HEK293 (cell line): ENCODE measurements around the gene MRPL14.
A peak's percentile ranks its signal among the peaks of the same experiment; 100 is the strongest.

Experiments
- CTCF ChIA-PET: fragments of 350-600 bp; formaldehyde crosslinking; extraction: SDS; loops from one replicate; lab custom pipeline; 2021; ENCODE audit warnings: antibody characterized with exemption; lab: Yijun Ruan, JAX
- POLR2A ChIA-PET: fragments of 300-600 bp; formaldehyde crosslinking; extraction: SDS; loops from one replicate; lab custom pipeline; 2020; ENCODE audit warnings: antibody characterized with exemption, inconsistent platforms; lab: Yijun Ruan, JAX
- H3K27ac ChIP-seq: fragments of 200-500 bp; sonication (Bioruptor generic); 2 replicates; pipeline ENCODE4 v1.5.1; 2014; ENCODE audit warnings: low read depth, low read length, control low read depth, inconsistent platforms; ENCODE audit errors: extremely low read depth
- H3K36me3 ChIP-seq, 2 experiments: fragments of 200-500 bp in 1 of 2; sonication (Bioruptor generic) in 1 of 2; 1 replicate in 1 of 2; 2 replicates in 1 of 2; pipeline ENCODE4 v1.5.1; 2014 to 2017; ENCODE audit warnings: inconsistent platforms in 2 of 2, low read length in 2 of 2; ENCODE audit not compliant: control insufficient read depth in 2 of 2, insufficient read depth in 1 of 2
- H3K4me1 ChIP-seq: fragments of 200-500 bp; sonication (Bioruptor generic); 2 replicates; pipeline ENCODE4 v1.5.1; 2014; ENCODE audit warnings: mild to moderate bottlenecking, low read length, inconsistent platforms; ENCODE audit not compliant: control insufficient read depth, insufficient read depth
- H3K4me3 ChIP-seq: 2 replicates; pipeline ENCODE4 v1.5.1; 2011; ENCODE audit warnings: low read depth, mild to moderate bottlenecking, control low read depth, low read length, moderate library complexity
- H3K9me3 ChIP-seq: fragments of 200-500 bp; sonication (Bioruptor generic); 2 replicates; pipeline ENCODE4 v1.5.1; 2014; ENCODE audit warnings: low read depth, low read length, inconsistent platforms; ENCODE audit not compliant: control insufficient read depth, insufficient read depth
- ZBTB7A ChIP-seq: fragments of 450-650 bp; formaldehyde crosslinking; IDR thresholded peaks from 2 replicates; pipeline ENCODE4 v1.5.1; 2016; ENCODE audit warnings: low read depth, missing biosample characterization, missing genetic modification characterization
- ZNF214 ChIP-seq: fragments of 450-650 bp; formaldehyde crosslinking; IDR thresholded peaks from 2 replicates; pipeline ENCODE4 v1.5.1; 2017; ENCODE audit warnings: missing biosample characterization, mild to moderate bottlenecking, missing genetic modification characterization, borderline replicate concordance
- ZNF302 ChIP-seq: fragments of 450-650 bp; formaldehyde crosslinking; IDR thresholded peaks from 2 replicates; pipeline ENCODE4 v1.5.1; 2016; ENCODE audit warnings: missing biosample characterization, missing genetic modification characterization, low read depth
- ZNF391 ChIP-seq: fragments of 450-650 bp; formaldehyde crosslinking; IDR thresholded peaks from 2 replicates; pipeline ENCODE4 v1.5.1; 2016; ENCODE audit warnings: low read depth, missing biosample characterization, missing genetic modification characterization, borderline replicate concordance
- ZNF394 ChIP-seq: fragments of 450-650 bp; formaldehyde crosslinking; IDR thresholded peaks from 2 replicates; pipeline ENCODE4 v1.5.1; 2016; ENCODE audit warnings: missing biosample characterization, missing genetic modification characterization, mild to moderate bottlenecking, moderate library complexity, borderline replicate concordance
- ZNF561 ChIP-seq: fragments of 450-650 bp; IDR thresholded peaks from 2 replicates; pipeline ENCODE4 v1.5.1; 2018; ENCODE audit warnings: missing biosample characterization, missing genetic modification characterization, borderline replicate concordance
- ZNF600 ChIP-seq: fragments of 450-650 bp; formaldehyde crosslinking; IDR thresholded peaks from 2 replicates; pipeline ENCODE4 v1.5.1; 2016; ENCODE audit warnings: missing biosample characterization, missing genetic modification characterization
- ZNF624 ChIP-seq: fragments of 450-650 bp; formaldehyde crosslinking; IDR thresholded peaks from 2 replicates; pipeline ENCODE4 v1.5.1; 2017; ENCODE audit warnings: missing biosample characterization, missing genetic modification characterization
- ZNF664 ChIP-seq: fragments of 450-650 bp; formaldehyde crosslinking; IDR thresholded peaks from 2 replicates; pipeline ENCODE4 v1.5.1; 2016; ENCODE audit warnings: missing biosample characterization, missing genetic modification characterization
- TF ChIP-seq, protein P1 (sequence below): fragments of 450-650 bp; formaldehyde crosslinking; IDR thresholded peaks from 2 replicates; pipeline ENCODE4 v1.5.1; 2016; ENCODE audit warnings: missing biosample characterization, missing genetic modification characterization, borderline replicate concordance
- TF ChIP-seq, protein P2 (sequence below): fragments of 450-650 bp; formaldehyde crosslinking; IDR thresholded peaks from 2 replicates; pipeline ENCODE4 v1.5.1; 2016; ENCODE audit warnings: missing biosample characterization, missing genetic modification characterization
- TF ChIP-seq, protein P3 (sequence below): fragments of 450-650 bp; IDR thresholded peaks from 2 replicates; pipeline ENCODE4 v1.5.1; 2018; ENCODE audit warnings: missing biosample characterization, missing genetic modification characterization
- TF ChIP-seq, protein P4 (sequence below): fragments of 450-650 bp; formaldehyde crosslinking; optimal IDR thresholded peaks from 2 replicates; pipeline ENCODE3; 2016; ENCODE audit warnings: missing biosample characterization, mild to moderate bottlenecking, missing genetic modification characterization
- TF ChIP-seq, protein P5 (sequence below): fragments of 450-650 bp; formaldehyde crosslinking; IDR thresholded peaks from 2 replicates; pipeline ENCODE4 v1.5.1; 2017; ENCODE audit warnings: missing biosample characterization, missing genetic modification characterization
- TF ChIP-seq, protein P6 (sequence below): fragments of 450-650 bp; formaldehyde crosslinking; IDR thresholded peaks from 2 replicates; pipeline ENCODE4 v1.5.1; 2016; ENCODE audit warnings: missing biosample characterization, missing genetic modification characterization

The MRPL14 gene

DNA sequence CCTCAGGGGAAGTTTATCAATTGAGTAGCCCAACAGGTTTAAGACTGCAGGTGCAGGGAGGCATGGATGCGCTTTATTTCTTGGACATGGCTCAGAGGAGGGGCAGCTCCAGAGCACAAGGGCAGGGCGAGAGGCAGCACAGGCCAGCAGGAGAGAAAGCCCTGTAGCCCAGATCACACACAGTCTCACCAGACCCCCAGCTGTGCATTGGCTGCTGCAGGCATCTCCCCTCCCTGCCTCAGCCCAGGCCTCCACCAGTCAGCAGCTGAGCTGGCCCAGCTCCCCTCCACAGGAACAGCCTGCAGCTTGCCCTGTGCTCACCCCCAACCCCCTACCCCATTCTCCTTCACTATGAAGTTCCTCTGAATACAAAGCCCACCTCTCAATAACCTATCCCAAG is 24.7 kb downstream of the MRPL14 start (continued):
- TF ChIP-seq, protein P1, sequence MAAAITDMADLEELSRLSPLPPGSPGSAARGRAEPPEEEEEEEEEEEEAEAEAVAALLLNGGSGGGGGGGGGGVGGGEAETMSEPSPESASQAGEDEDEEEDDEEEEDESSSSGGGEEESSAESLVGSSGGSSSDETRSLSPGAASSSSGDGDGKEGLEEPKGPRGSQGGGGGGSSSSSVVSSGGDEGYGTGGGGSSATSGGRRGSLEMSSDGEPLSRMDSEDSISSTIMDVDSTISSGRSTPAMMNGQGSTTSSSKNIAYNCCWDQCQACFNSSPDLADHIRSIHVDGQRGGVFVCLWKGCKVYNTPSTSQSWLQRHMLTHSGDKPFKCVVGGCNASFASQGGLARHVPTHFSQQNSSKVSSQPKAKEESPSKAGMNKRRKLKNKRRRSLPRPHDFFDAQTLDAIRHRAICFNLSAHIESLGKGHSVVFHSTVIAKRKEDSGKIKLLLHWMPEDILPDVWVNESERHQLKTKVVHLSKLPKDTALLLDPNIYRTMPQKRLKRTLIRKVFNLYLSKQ (tag by site-specific recombination) = no peak

DNA sequence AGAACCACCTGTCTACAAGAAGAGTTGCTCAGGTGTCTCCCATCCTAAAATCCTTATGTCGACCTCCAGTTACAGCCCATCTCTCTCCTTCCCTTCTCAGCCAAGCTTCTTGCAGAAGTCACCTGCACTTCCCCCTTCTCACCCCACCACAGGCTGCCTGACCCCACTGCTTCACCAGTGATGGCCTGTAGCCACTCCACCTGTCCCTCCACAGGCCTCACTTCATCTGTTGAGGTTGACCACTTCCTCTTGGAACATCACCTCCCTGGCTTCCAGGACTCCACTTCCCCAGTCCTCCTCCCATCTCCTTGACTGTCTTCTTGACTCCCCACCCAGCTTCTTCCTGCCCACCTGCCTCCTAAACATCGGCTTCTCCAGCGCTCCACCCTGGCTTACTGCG is 25.4 kb downstream of the MRPL14 start:
- H3K4me1 ChIP-seq = 0 out of 2 replicates have a peak, but pooled peaks cover 4% of the 10 kb centered on the region
- ChIA-PET POLR2A (interaction anchor here (0.8 kb wide), 1 partner anchor 15 kb away, joined by 3 read pairs; no protein-coding TSS in a partner anchor), CTCF (interaction anchor here (1.5 to 1.8 kb wide), 2 partner anchors 11 to 133 kb away, joined by 5 to 8 read pairs; no protein-coding TSS in a partner anchor)
- no peaks in the 10 kb centered on the region for H3K9me3 ChIP-seq
- peaks cover 19 to 66% of the 10 kb centered on the region in 2 experiments; a peak in 2 of 3 replicates for H3K36me3 ChIP-seq
- no peak overlapping the region for H3K4me3 ChIP-seq
- no peak overlapping the region for H3K27ac ChIP-seq
- TF ChIP-seq ZNF391 (tag by site-specific recombination) (no peak), ZNF600 (tag by site-specific recombination) (no peak), ZNF624 (tag by site-specific recombination) (no peak), ZNF214 (tag by site-specific recombination) (no peak), ZNF561 (no peak), ZNF664 (tag by site-specific recombination) (no peak), ZBTB7A (tag by site-specific recombination) (no peak)
- TF ChIP-seq, protein P2, sequence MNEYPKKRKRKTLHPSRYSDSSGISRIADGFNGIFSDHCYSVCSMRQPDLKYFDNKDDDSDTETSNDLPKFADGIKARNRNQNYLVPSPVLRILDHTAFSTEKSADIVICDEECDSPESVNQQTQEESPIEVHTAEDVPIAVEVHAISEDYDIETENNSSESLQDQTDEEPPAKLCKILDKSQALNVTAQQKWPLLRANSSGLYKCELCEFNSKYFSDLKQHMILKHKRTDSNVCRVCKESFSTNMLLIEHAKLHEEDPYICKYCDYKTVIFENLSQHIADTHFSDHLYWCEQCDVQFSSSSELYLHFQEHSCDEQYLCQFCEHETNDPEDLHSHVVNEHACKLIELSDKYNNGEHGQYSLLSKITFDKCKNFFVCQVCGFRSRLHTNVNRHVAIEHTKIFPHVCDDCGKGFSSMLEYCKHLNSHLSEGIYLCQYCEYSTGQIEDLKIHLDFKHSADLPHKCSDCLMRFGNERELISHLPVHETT (tag by site-specific recombination) = no peak
- TF ChIP-seq, protein P3, sequence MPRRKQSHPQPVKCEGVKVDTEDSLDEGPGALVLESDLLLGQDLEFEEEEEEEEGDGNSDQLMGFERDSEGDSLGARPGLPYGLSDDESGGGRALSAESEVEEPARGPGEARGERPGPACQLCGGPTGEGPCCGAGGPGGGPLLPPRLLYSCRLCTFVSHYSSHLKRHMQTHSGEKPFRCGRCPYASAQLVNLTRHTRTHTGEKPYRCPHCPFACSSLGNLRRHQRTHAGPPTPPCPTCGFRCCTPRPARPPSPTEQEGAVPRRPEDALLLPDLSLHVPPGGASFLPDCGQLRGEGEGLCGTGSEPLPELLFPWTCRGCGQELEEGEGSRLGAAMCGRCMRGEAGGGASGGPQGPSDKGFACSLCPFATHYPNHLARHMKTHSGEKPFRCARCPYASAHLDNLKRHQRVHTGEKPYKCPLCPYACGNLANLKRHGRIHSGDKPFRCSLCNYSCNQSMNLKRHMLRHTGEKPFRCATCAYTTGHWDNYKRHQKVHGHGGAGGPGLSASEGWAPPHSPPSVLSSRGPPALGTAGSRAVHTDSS (tag by site-specific recombination) = no peak
- TF ChIP-seq, protein P4, sequence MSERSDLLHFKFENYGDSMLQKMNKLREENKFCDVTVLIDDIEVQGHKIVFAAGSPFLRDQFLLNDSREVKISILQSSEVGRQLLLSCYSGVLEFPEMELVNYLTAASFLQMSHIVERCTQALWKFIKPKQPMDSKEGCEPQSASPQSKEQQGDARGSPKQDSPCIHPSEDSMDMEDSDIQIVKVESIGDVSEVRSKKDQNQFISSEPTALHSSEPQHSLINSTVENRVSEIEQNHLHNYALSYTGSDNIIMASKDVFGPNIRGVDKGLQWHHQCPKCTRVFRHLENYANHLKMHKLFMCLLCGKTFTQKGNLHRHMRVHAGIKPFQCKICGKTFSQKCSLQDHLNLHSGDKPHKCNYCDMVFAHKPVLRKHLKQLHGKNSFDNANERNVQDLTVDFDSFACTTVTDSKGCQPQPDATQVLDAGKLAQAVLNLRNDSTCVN = no peak
- TF ChIP-seq, protein P5, sequence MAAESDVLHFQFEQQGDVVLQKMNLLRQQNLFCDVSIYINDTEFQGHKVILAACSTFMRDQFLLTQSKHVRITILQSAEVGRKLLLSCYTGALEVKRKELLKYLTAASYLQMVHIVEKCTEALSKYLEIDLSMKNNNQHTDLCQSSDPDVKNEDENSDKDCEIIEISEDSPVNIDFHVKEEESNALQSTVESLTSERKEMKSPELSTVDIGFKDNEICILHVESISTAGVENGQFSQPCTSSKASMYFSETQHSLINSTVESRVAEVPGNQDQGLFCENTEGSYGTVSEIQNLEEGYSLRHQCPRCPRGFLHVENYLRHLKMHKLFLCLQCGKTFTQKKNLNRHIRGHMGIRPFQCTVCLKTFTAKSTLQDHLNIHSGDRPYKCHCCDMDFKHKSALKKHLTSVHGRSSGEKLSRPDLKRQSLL (tag by site-specific recombination) = no peak

DNA sequence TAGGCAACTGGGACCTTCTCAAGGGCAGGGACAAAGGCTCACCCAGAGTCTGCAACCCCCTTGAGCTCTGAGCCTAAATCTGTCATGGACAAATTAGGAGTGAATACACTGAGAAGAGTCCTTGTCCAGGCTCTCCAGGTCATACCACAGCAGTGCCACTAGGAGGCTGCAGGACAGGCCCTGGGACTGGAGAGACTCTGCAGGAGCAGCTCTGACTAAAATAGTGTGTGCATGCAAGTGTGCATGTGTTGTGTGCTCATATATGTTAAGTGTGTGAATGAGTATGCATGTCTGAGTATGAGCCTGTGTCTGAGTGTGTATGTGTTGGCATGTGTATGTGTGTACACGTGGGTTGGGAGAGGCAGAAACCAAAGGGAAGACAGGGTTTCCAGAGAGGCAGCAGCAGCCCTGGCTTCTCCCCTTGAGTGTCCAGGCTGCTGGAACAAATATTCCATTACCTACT is 27.1 kb downstream of the MRPL14 start:
- no peak overlapping the region for H3K27ac ChIP-seq

More for the DNA sequence above, 27.1 kb downstream of the MRPL14 start:
- TF ChIP-seq ZNF302 (tag by site-specific recombination) (no peak), ZNF394 (tag by site-specific recombination) (peak; percentile 42; the same call in 1 of the 2 replicates), ZNF600 (tag by site-specific recombination) (peak; percentile 76)
- TF ChIP-seq, protein P6, sequence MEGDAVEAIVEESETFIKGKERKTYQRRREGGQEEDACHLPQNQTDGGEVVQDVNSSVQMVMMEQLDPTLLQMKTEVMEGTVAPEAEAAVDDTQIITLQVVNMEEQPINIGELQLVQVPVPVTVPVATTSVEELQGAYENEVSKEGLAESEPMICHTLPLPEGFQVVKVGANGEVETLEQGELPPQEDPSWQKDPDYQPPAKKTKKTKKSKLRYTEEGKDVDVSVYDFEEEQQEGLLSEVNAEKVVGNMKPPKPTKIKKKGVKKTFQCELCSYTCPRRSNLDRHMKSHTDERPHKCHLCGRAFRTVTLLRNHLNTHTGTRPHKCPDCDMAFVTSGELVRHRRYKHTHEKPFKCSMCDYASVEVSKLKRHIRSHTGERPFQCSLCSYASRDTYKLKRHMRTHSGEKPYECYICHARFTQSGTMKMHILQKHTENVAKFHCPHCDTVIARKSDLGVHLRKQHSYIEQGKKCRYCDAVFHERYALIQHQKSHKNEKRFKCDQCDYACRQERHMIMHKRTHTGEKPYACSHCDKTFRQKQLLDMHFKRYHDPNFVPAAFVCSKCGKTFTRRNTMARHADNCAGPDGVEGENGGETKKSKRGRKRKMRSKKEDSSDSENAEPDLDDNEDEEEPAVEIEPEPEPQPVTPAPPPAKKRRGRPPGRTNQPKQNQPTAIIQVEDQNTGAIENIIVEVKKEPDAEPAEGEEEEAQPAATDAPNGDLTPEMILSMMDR (tag by site-specific recombination) = 0 out of 2 replicates have a peak, but pooled peaks have one; percentile 14
- POLR2A ChIA-PET = interaction anchor here (0.6 to 2.0 kb wide), 3 partner anchors 15 to 139 kb away, joined by 4 to 5 read pairs (median 4); partner anchors contain the start of genes MRPL14 and TMEM63B
- Histone ChIP-seq H3K36me3 (peaks cover 14 to 54% of the 10 kb centered on the region in 2 experiments; a peak in 2 of 3 replicates), H3K4me1 (no peaks in the 10 kb centered on the region), H3K4me3 (no peak overlapping the region), H3K9me3 (no peaks in the 10 kb centered on the region)
- CTCF ChIA-PET = interaction anchor here (0.6 to 4.6 kb wide), 25 partner anchors 11 to 767 kb away, joined by 3 to 54 read pairs (median 4); no protein-coding TSS in a partner anchor
